GM12865 (cell line): ENCODE data around the gene ZNF300.
"Not testable (repeated sequence)": the region's sequence is repeated elsewhere in the genome, so short reads cannot be mapped to it uniquely, and the experiment has no call there.

Experiments
- DNase-seq: peaks from one replicate; pipeline ENCODE4 v3.0.0; 2010; ENCODE audit warnings: low read depth
- H3K4me3 ChIP-seq: 2 replicates; pipeline ENCODE4 v1.5.1; 2011; ENCODE audit warnings: mild to moderate bottlenecking, low read depth, low read length, control low read depth
- CTCF ChIP-seq: IDR thresholded peaks from 2 replicates; pipeline ENCODE4 v1.5.1; 2011; ENCODE audit warnings: low read length, control low read depth, low read depth, inconsistent platforms; ENCODE audit not compliant: insufficient read depth; ENCODE audit errors: missing control alignments

Gene ZNF300

GRCh38 chr5:150860246-150860821, 44.4 kb downstream of the ZNF300 start:
- H3K4me3 ChIP-seq = no peak overlapping the region
- no peak for DNase-seq
- TF ChIP-seq CTCF = no peak

- DNase-seq, H3K4me3 ChIP-seq: not testable (repeated sequence)
These were observed 48.1 kb downstream of the ZNF300 start for GRCh38 chr5:150856700-150857099.

GRCh38 chr5:150853561-150853960, 51.2 kb downstream of the ZNF300 start:
- no peak for TF ChIP-seq CTCF
- no peak overlapping the region for H3K4me3 ChIP-seq
- peak; percentile 7 for DNase-seq

- DNase-seq = no peak
- H3K4me3 ChIP-seq = no peak overlapping the region
- no peak for TF ChIP-seq CTCF
These were observed 53.7 kb downstream of the ZNF300 start for GRCh38 chr5:150851039-150851438.

GRCh38 chr5:150848271-150848670, 56.5 kb downstream of the ZNF300 start:
- H3K4me3 ChIP-seq = no peak overlapping the region
- no peak for TF ChIP-seq CTCF
- DNase-seq = no peak

- no peak for TF ChIP-seq CTCF
- no peak overlapping the region for H3K4me3 ChIP-seq
- DNase-seq = no peak
These were observed 57.5 kb downstream of the ZNF300 start for GRCh38 chr5:150847334-150847695.

GRCh38 chr5:150846654-150847333, 58.0 kb downstream of the ZNF300 start:
- peak; percentile 62 for TF ChIP-seq CTCF
- DNase-seq = peak; percentile 87
- H3K4me3 ChIP-seq = peak overlapping the region; percentile 24

GRCh38 chr5:150846308-150846653, 58.5 kb downstream of the ZNF300 start, which contains the start of gene IRGM:
IRGM (plus strand) TSS chr5:150846521; CDS start chr5:150848124, 1,603 bp downstream.
- not testable (repeated sequence) for DNase-seq
- H3K4me3 ChIP-seq = peak within 1 kb of the TSS; percentile 24

- not testable (repeated sequence) for H3K4me3 ChIP-seq, DNase-seq
These were observed 59.5 kb downstream of the ZNF300 start for GRCh38 chr5:150845185-150845859.
